ENCODE results near the gene RABL2A.
"Not testable (repeated sequence)": the region's sequence is repeated elsewhere in the genome, so short reads cannot be mapped to it uniquely, and the experiment has no call there.

DNA sequence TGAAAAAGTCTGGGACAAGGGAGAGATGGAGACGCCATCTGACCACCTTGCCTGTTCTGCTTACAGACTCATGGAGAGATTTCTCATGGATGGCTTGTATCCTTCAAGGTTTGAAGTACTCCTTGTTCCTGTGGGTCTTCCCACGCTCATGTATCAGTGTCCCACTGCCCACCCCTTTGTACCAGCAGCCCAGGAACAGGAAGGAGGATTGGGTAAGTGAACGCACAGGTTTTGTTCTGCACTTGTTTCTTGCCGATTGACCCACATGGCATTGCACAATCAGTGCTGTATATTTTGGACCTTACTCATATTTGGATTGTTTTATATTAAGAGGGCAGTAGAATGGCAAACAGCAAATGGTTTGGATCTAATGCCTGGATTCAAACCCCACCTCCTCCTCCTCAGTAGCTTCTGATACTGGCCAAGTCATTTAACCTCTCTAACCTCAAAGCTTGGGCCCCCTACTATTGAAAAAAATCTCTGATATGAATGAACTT is 5.8 kb downstream of the RABL2A start:
- not testable (repeated sequence) for TF ChIP-seq POLR2A, CTCF (IDR thresholded peaks at IDR 0.05)

All from vagina (tissue), 2 donors.